Measurements from ENCODE around the gene LRRFIP1. TPM values are rescaled to one million over a fixed set of nuclear protein-coding genes. Genes with fewer than 3 reads are reported as not detected.
A peak's percentile ranks its signal among the peaks of the same experiment; 100 is the strongest.

The LRRFIP1 gene
- total and polyA plus RNA-seq, 8 donors = 104 to 160 (median 122) TPM

- H3K9me3 ChIP-seq = no peaks in the 10 kb centered on the region
- H3K27ac ChIP-seq = peak overlapping the region in 1 of 2 donors; percentile 47
- ATAC-seq (no peak), DNase-seq (no peak)
- peaks cover 0 to 47% of the 10 kb centered on the region in 2 donors for H3K36me3 ChIP-seq
- H3K4me1 ChIP-seq = peaks cover 32 to 91% of the 10 kb centered on the region in 2 donors
- intact Hi-C loops (cut with DNase I) = no loop called here
- H3K27me3 ChIP-seq = no peaks in the 10 kb centered on the region
- TF ChIP-seq CTCF (IDR thresholded peaks at IDR 0.05) = no peak
- H3K4me3 ChIP-seq = no peak overlapping the region
Measured at GRCh38 chr2:237737196-237737865, 109.9 kb downstream of the LRRFIP1 start.

GRCh38 chr2:237738255-237738654 lies 110.9 kb downstream of the LRRFIP1 start:
- H3K9me3 ChIP-seq = no peaks in the 10 kb centered on the region
- ATAC-seq (no peak), DNase-seq (no peak)
- no peak overlapping the region for H3K27ac ChIP-seq
- intact Hi-C loops (cut with DNase I) = no loop called here
- peaks cover 0 to 47% of the 10 kb centered on the region in 2 donors for H3K36me3 ChIP-seq
- TF ChIP-seq CTCF (IDR thresholded peaks at IDR 0.05) = no peak
- H3K27me3 ChIP-seq = no peaks in the 10 kb centered on the region
- H3K4me1 ChIP-seq = peaks cover 26 to 91% of the 10 kb centered on the region in 2 donors
- H3K4me3 ChIP-seq = no peak overlapping the region

- ATAC-seq = peak; percentile 7
- intact Hi-C loops (cut with DNase I) = no loop called here
- H3K36me3 ChIP-seq = peaks cover 0 to 47% of the 10 kb centered on the region in 2 donors
Measured at GRCh38 chr2:237739101-237739500, 111.7 kb downstream of the LRRFIP1 start.

GRCh38 chr2:237742191-237742590 lies 114.8 kb downstream of the LRRFIP1 start:
- intact Hi-C loops (cut with DNase I) = loop anchor here (5.0 to 10.0 kb wide), 3 partner anchors 47 to 157 kb away; no protein-coding TSS in a partner anchor
- Histone ChIP-seq H3K27ac (peak overlapping the region in 1 of 2 donors; percentile 53), H3K36me3 (peaks cover 0 to 31% of the 10 kb centered on the region in 2 donors), H3K4me3 (no peak overlapping the region), H3K4me1 (peaks cover 13 to 78% of the 10 kb centered on the region in 2 donors), H3K27me3 (no peaks in the 10 kb centered on the region), H3K9me3 (no peaks in the 10 kb centered on the region)
- ATAC-seq (no peak), DNase-seq (no peak)
- TF ChIP-seq CTCF (IDR thresholded peaks at IDR 0.05) = no peak

More at GRCh38 chr2:237739101-237739500, 111.7 kb downstream of the LRRFIP1 start:
- no peaks in the 10 kb centered on the region for H3K9me3 ChIP-seq
- H3K4me1 ChIP-seq = peaks cover 20 to 91% of the 10 kb centered on the region in 2 donors
- H3K27me3 ChIP-seq = no peaks in the 10 kb centered on the region
- H3K27ac ChIP-seq = peak overlapping the region in 1 of 2 donors; percentile 50
- no peak for DNase-seq
- H3K4me3 ChIP-seq = no peak overlapping the region
- TF ChIP-seq CTCF (IDR thresholded peaks at IDR 0.05) = no peak

- intact Hi-C loops (cut with DNase I) = loop anchor here (5.0 to 10.0 kb wide), 3 partner anchors 48 to 158 kb away; no protein-coding TSS in a partner anchor
- H3K4me3 ChIP-seq = no peak overlapping the region
- peak overlapping the region in 1 of 2 donors; percentile 53 for H3K27ac ChIP-seq
- H3K27me3 ChIP-seq = no peaks in the 10 kb centered on the region
- DNase-seq (no peak), ATAC-seq (no peak)
- TF ChIP-seq CTCF (IDR thresholded peaks at IDR 0.05) = no peak
- peaks cover 0 to 31% of the 10 kb centered on the region in 2 donors for H3K36me3 ChIP-seq
- H3K4me1 ChIP-seq = peaks cover 13 to 74% of the 10 kb centered on the region in 2 donors
- no peaks in the 10 kb centered on the region for H3K9me3 ChIP-seq
Measured at GRCh38 chr2:237742614-237743013, 115.2 kb downstream of the LRRFIP1 start.
